GM21528 (cell line): ENCODE data around the gene DLX1.
"Not testable (repeated sequence)": the region's sequence is repeated elsewhere in the genome, so short reads cannot be mapped to it uniquely, and the experiment has no call there.

Experiments
- ATAC-seq: cut with Tn5 transposase; IDR thresholded peaks from one replicate; pipeline ENCODE4 v1.9.1; 2021; ENCODE audit warnings: mild to moderate bottlenecking, moderate library complexity; ENCODE audit not compliant: unreplicated experiment, low FRiP score

The DLX1 gene

GRCh38 chr2:172062402-172063004 is 22.8 kb upstream of the DLX1 start:
- ATAC-seq: no peak

- no peak for ATAC-seq
These were observed 21.9 kb upstream of the DLX1 start for GRCh38 chr2:172063446-172063845.

- no peak for ATAC-seq
These were observed 20.2 kb upstream of the DLX1 start for GRCh38 chr2:172065111-172065510.

GRCh38 chr2:172066394-172066886 is 18.9 kb upstream of the DLX1 start:
- no peak for ATAC-seq

GRCh38 chr2:172067905-172068304 is 17.4 kb upstream of the DLX1 start:
- not testable (repeated sequence) for ATAC-seq

- ATAC-seq: no peak
These were observed 14.4 kb upstream of the DLX1 start for GRCh38 chr2:172070936-172071335.

- ATAC-seq: no peak
These were observed 13.0 kb upstream of the DLX1 start for GRCh38 chr2:172072303-172072702.

- no peak for ATAC-seq
These were observed 12.6 kb upstream of the DLX1 start for GRCh38 chr2:172072706-172073105.

GRCh38 chr2:172073518-172073917 is 11.8 kb upstream of the DLX1 start:
- no peak for ATAC-seq

- ATAC-seq: no peak
These were observed 11.1 kb upstream of the DLX1 start for GRCh38 chr2:172074254-172074653.

GRCh38 chr2:172079416-172079815 is 5.9 kb upstream of the DLX1 start:
- ATAC-seq: no peak

GRCh38 chr2:172079838-172080640 is 5.3 kb upstream of the DLX1 start:
- ATAC-seq: no peak

- ATAC-seq: no peak
These were observed 4.6 kb upstream of the DLX1 start for GRCh38 chr2:172080641-172081220.

- ATAC-seq: no peak
These were observed 3.9 kb upstream of the DLX1 start for GRCh38 chr2:172081221-172082022.

- no peak for ATAC-seq
These were observed 3.0 kb upstream of the DLX1 start for GRCh38 chr2:172082105-172082943.

GRCh38 chr2:172082944-172083627 is 2.2 kb upstream of the DLX1 start:
- ATAC-seq: no peak

GRCh38 chr2:172083628-172084394 is 1.5 kb upstream of the DLX1 start:
- no peak for ATAC-seq

GRCh38 chr2:172084395-172084644 is 987 bp upstream of the DLX1 start:
- no peak for ATAC-seq
